NT2/D1 (cell line): ENCODE results near the gene PPP1R3G.

Experiments
- YY1 ChIP-seq: IDR thresholded peaks from 2 replicates; pipeline ENCODE4 v1.6.1; 2011; ENCODE audit not compliant: insufficient read length, insufficient read depth
- ZNF274 ChIP-seq: IDR thresholded peaks from 2 replicates; pipeline ENCODE4 v1.6.1; 2011; ENCODE audit warnings: mild to moderate bottlenecking, low read depth, low read length

DNA sequence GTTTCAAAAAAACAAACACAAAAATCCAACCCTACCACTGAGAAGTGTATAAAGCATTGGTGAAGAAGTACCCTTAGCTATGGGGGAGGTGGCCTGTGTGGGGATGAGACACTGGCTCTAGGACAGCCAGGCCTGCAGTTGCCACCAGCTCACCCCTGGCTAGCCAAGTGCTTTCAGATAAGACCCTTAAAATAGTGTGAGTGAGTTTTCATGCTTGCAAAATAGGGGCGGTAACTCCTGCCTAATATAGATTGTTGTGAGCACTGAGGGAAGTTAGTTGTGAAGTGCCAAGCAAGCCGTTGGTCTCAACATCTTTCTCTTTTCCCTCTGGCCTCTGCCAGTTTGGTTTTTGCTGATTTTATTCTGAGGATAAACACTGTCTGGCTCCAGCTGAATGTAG, 11.3 kb downstream of the PPP1R3G start:
- TF ChIP-seq YY1 = no peak
- TF ChIP-seq ZNF274 = no peak
